Left lung (tissue), 10 donors: Measurements from ENCODE around the gene CHST9. TPM values are rescaled to one million over a fixed set of nuclear protein-coding genes. Genes with fewer than 3 reads are reported as not detected.

Experiments
- ATAC-seq: fragments of 200-7000 bp; cut with Tn5 transposase; one replicate; pipeline ENCODE4 v1.9.1; 2020; ENCODE audit warnings: moderate library complexity
- DNase-seq, 4 donors: peaks; one replicate each; pipeline ENCODE4 v3.0.0-alpha.2; 2013 to 2020
- H3K27ac ChIP-seq, 2 donors: fragments of 200-600 bp; sonication (generic) in 1 of 2; one replicate each; pipeline versions ENCODE4 v1.5.0 to v1.8.0; 2020 to 2021
- H3K27me3 ChIP-seq, 2 donors: fragments of 200-600 bp; sonication (generic) in 1 of 2; one replicate each; pipeline versions ENCODE4 v1.5.0 to v1.8.0; 2020 to 2021
- H3K36me3 ChIP-seq, 2 donors: fragments of 200-600 bp; sonication (generic) in 1 of 2; one replicate each; pipeline versions ENCODE4 v1.5.0 to v1.8.0; 2020 to 2021
- H3K4me1 ChIP-seq, 2 donors: fragments of 200-600 bp; one replicate each; pipeline ENCODE4 v1.8.0; 2021
- H3K4me3 ChIP-seq, 2 donors: fragments of 200-600 bp; sonication (generic) in 1 of 2; one replicate each; pipeline versions ENCODE4 v1.5.0 to v1.8.0; 2020 to 2021; ENCODE audit warnings: mild to moderate bottlenecking in 1 of 2
- H3K9me3 ChIP-seq, 2 donors: fragments of 200-600 bp; sonication (generic) in 1 of 2; one replicate each; pipeline versions ENCODE4 v1.5.0 to v1.8.0; 2020 to 2021
- CTCF ChIP-seq, 2 donors: fragments of 200-600 bp; sonication (generic) in 1 of 2; IDR thresholded peaks; one replicate each; pipeline versions ENCODE4 v1.5.0 to v1.8.0; 2021; ENCODE audit warnings: antibody characterized with exemption in 2 of 2
- intact Hi-C, 2 donors: fragments of 100-400 bp; cut with DNase I; formaldehyde crosslinking; loops; one replicate each; pipeline versions ENCODE4 v1.11.2 to v1.14.2; 2022
- polyA plus RNA-seq, 6 donors: library from polyadenylated mRNA; unstranded; fragments of 120-200 nt; gene quantifications; one replicate each; pipeline ENCODE4 v1.2.1, GENCODE V29; 2013; ENCODE audit not compliant: insufficient read length in 6 of 6
- total RNA-seq, 2 donors: library from RNA; stranded (reverse); fragmentation: NEBNext Ultra II Directional; extraction: Animal tissue kit (Norgen Biotek cat#: 25700); gene quantifications; one replicate each; pipeline ENCODE4 v1.2.1, GENCODE V29; 2021
- donor health status: DM: no; HTN: yes; CAD: no.
- donor health status: DM: no; HTN: no; CAD: no.

Gene CHST9
- total and polyA plus RNA-seq, 8 donors, result 0.12 to 4.2 (median 2.6) TPM

- intact Hi-C loops, result no loop called here
- DNase-seq (no peak), ATAC-seq (no peak)
- H3K36me3 ChIP-seq, result no peaks in the 10 kb centered on the region
- no peak overlapping the region for H3K4me3 ChIP-seq
- H3K27me3 ChIP-seq, result no peaks in the 10 kb centered on the region
- no peak overlapping the region for H3K27ac ChIP-seq
- H3K9me3 ChIP-seq, result peaks cover 0 to 4% of the 10 kb centered on the region in 2 donors
- no peak for TF ChIP-seq CTCF (IDR thresholded peaks at IDR 0.05)
- no peaks in the 10 kb centered on the region for H3K4me1 ChIP-seq
Observed at GRCh38 chr18:27143580-27144287, 41.4 kb downstream of the CHST9 start.

DNA sequence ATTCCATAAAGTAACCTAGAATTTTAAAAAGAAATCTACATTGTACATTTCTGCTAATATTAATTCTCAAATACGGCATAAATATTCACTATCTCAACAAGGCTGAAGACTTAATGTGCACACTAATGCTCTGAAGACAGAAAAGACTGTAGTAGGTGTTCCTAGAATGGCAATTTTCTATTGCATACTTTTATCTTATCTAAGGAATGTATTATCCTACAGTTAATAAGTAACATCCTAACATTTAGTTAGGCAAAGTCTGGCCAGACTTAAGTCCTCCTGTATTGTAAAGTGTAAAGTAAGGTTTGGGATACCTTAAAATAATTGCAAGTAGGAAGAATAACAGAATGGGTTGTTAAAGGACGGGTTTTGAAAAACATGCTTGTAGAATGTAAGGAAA, 42.2 kb downstream of the CHST9 start:
- DNase-seq (no peak), ATAC-seq (no peak)
- no peaks in the 10 kb centered on the region for H3K4me1 ChIP-seq
- TF ChIP-seq CTCF (IDR thresholded peaks at IDR 0.05), result no peak
- H3K36me3 ChIP-seq, result no peaks in the 10 kb centered on the region
- no peak overlapping the region for H3K27ac ChIP-seq
- intact Hi-C loops, result no loop called here
- H3K4me3 ChIP-seq, result no peak overlapping the region
- H3K9me3 ChIP-seq, result peaks cover 0 to 4% of the 10 kb centered on the region in 2 donors
- no peaks in the 10 kb centered on the region for H3K27me3 ChIP-seq

DNA sequence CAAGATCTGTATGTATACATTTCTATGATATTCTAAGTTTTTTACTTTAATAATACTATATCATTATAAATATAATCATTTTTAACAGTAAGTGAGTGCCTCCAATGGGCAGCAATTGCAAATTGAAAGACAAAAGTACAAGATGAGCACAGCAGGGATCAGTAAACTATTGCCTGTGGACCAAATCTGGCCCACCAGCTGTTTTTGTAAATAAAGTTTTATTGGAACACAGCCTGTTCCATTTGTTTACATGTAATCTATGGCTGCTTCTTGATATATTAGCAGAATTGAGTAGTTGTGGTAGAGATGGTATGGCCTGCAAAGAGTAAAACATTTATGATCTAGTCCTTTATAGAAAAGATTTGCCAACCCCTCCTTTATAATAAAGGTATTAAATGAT, 43.2 kb downstream of the CHST9 start:
- no peak for TF ChIP-seq CTCF (IDR thresholded peaks at IDR 0.05)
- H3K9me3 ChIP-seq, result no peaks in the 10 kb centered on the region
- H3K4me1 ChIP-seq, result no peaks in the 10 kb centered on the region
- no peak for ATAC-seq
- intact Hi-C loops, result no loop called here
- H3K4me3 ChIP-seq, result no peak overlapping the region
- no peaks in the 10 kb centered on the region for H3K36me3 ChIP-seq
- no peak overlapping the region for H3K27ac ChIP-seq
- no peak for DNase-seq
- H3K27me3 ChIP-seq, result no peaks in the 10 kb centered on the region

DNA sequence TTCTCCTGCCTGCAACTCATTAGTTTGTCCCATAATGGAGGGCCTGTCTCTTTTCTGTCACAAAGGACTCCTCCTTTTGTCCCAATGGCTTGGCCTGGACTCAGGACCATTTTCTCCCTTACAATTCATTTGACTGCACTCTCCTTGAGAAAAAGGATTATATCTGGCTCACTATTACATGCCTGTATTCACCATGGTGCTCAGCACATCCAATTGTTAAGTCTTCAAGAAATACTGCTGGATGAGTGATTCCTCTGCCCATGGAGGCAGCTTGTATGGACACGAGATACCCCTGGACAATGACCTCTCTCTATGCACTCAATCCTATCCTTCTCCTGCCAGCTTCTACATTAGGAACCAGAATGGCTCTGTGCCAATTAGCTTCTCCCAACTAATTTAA, 47.0 kb downstream of the CHST9 start:
- Histone ChIP-seq H3K27me3 (no peaks in the 10 kb centered on the region), H3K9me3 (no peaks in the 10 kb centered on the region), H3K27ac (no peak overlapping the region), H3K36me3 (no peaks in the 10 kb centered on the region), H3K4me3 (no peak overlapping the region), H3K4me1 (no peaks in the 10 kb centered on the region)
- TF ChIP-seq CTCF (IDR thresholded peaks at IDR 0.05), result no peak
- intact Hi-C loops, result no loop called here
- DNase-seq (no peak), ATAC-seq (no peak)

DNA sequence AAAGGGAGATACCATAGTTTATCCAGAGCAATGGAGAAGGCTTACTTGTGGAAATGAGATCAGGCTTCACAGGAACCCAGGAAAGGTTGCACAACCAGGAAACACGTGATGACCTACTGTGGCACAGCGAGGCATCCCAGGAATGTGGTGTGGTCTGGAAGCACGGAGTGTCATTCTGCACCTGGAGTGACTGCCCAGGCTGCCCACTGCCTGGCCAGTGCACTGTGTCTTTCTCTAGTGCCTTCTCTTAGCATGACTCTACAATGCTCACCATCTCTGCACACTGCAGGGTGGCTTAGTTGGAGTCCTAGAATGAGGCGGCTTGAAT, 48.9 kb downstream of the CHST9 start:
- no peak for TF ChIP-seq CTCF (IDR thresholded peaks at IDR 0.05)
- H3K27ac ChIP-seq, result no peak overlapping the region
- H3K27me3 ChIP-seq, result no peaks in the 10 kb centered on the region
- intact Hi-C loops, result no loop called here
- ATAC-seq (peak; percentile 94), DNase-seq (peak in 2 of 4 donors; percentile 34 to 58)
- H3K9me3 ChIP-seq, result no peaks in the 10 kb centered on the region
- no peaks in the 10 kb centered on the region for H3K4me1 ChIP-seq
- no peak overlapping the region for H3K4me3 ChIP-seq
- no peaks in the 10 kb centered on the region for H3K36me3 ChIP-seq
